GM21526 (cell line): ENCODE results near the gene CRYAA.
"Not testable (repeated sequence)": the region's sequence is repeated elsewhere in the genome, so short reads cannot be mapped to it uniquely, and the experiment has no call there.

Experiments used
- ATAC-seq: cut with Tn5 transposase; IDR thresholded peaks from one replicate; pipeline ENCODE4 v1.9.1; 2021; ENCODE audit warnings: moderate library complexity; ENCODE audit not compliant: unreplicated experiment, low FRiP score

The CRYAA gene

GRCh38 chr21:43168708-43169107 lies at the start of gene CRYAA:
Gene CRYAA, plus strand, starts transcription at chr21:43169008. Its CDS starts 92 bp downstream, at chr21:43169100.
- not testable (repeated sequence) for ATAC-seq

GRCh38 chr21:43130094-43130493 lies 38.7 kb upstream of the CRYAA start:
- ATAC-seq, result not testable (repeated sequence)

GRCh38 chr21:43134520-43134919 lies 34.3 kb upstream of the CRYAA start:
- not testable (repeated sequence) for ATAC-seq

- not testable (repeated sequence) for ATAC-seq
These were observed 29.9 kb upstream of the CRYAA start for GRCh38 chr21:43138944-43139343.

- not testable (repeated sequence) for ATAC-seq
These were observed 27.4 kb upstream of the CRYAA start for GRCh38 chr21:43141407-43141806.

- not testable (repeated sequence) for ATAC-seq
These were observed 22.2 kb upstream of the CRYAA start for GRCh38 chr21:43146637-43147036.

- ATAC-seq, result not testable (repeated sequence)
These were observed 20.8 kb upstream of the CRYAA start for GRCh38 chr21:43147999-43148398.

- not testable (repeated sequence) for ATAC-seq
These were observed 19.5 kb upstream of the CRYAA start for GRCh38 chr21:43149344-43149743.

- not testable (repeated sequence) for ATAC-seq
These were observed 15.2 kb upstream of the CRYAA start for GRCh38 chr21:43153601-43154000.

GRCh38 chr21:43159279-43160175 lies 9.3 kb upstream of the CRYAA start:
- ATAC-seq, result not testable (repeated sequence)

- not testable (repeated sequence) for ATAC-seq
These were observed 6.7 kb upstream of the CRYAA start for GRCh38 chr21:43161826-43162707.

- not testable (repeated sequence) for ATAC-seq
These were observed 6.1 kb upstream of the CRYAA start for GRCh38 chr21:43162708-43163205.

GRCh38 chr21:43164823-43165222 lies 4.0 kb upstream of the CRYAA start:
- ATAC-seq, result not testable (repeated sequence)

GRCh38 chr21:43165734-43166133 lies 3.1 kb upstream of the CRYAA start:
- ATAC-seq, result not testable (repeated sequence)

GRCh38 chr21:43169230-43169886 lies 550 bp downstream of the CRYAA start:
- ATAC-seq, result not testable (repeated sequence)

- not testable (repeated sequence) for ATAC-seq
These were observed 1.1 kb downstream of the CRYAA start for GRCh38 chr21:43169891-43170290.

- not testable (repeated sequence) for ATAC-seq
These were observed 4.0 kb downstream of the CRYAA start for GRCh38 chr21:43172812-43173211.

- ATAC-seq, result not testable (repeated sequence)
These were observed 4.6 kb downstream of the CRYAA start for GRCh38 chr21:43173438-43173837.

GRCh38 chr21:43173930-43174329 lies 5.1 kb downstream of the CRYAA start:
- not testable (repeated sequence) for ATAC-seq

GRCh38 chr21:43174998-43175397 lies 6.2 kb downstream of the CRYAA start:
- not testable (repeated sequence) for ATAC-seq
